HepG2 (cell line): ENCODE measurements around the gene TRIP4. TPM values are rescaled to one million over a fixed set of nuclear protein-coding genes. Genes with fewer than 3 reads are reported as not detected.

Experiments used
- ATAC-seq: fragments of 200-7000 bp; cut with Tn5 transposase; 3 replicates; pipeline ENCODE4 v1.9.1; 2020; ENCODE audit warnings: mild to moderate bottlenecking, moderate library complexity
- BruUV-seq: library from RNA; stranded (reverse); fragments of 400-500 nt; replicated peaks from 2 replicates; lab custom pipeline; 2021; lab: Mats Ljungman, UMichigan
- CTCF ChIA-PET: fragments of 300-600 bp; formaldehyde crosslinking; extraction: SDS; loops from one replicate; lab custom pipeline; 2021; ENCODE audit warnings: low total read pairs, inconsistent platforms, low intra/inter-chr PET ratio; lab: Yijun Ruan, JAX
- POLR2A ChIA-PET: fragments of 350-600 bp; sonication (Branson Sonifier 250); formaldehyde crosslinking; loops from one replicate; lab custom pipeline; 2020; ENCODE audit warnings: antibody characterized with exemption, inconsistent platforms; lab: Yijun Ruan, JAX
- DNase-seq: peaks from one replicate; pipeline ENCODE4 v3.0.0-alpha.2; 2015; ENCODE audit warnings: low spot score
- FAIRE-seq: peaks from 3 replicates; lab custom pipeline; 2011; peaks lifted over from hg19 to GRCh38; lab: Jason Lieb, UNC
- H2AFZ ChIP-seq: one replicate; pipeline ENCODE4 v1.6.1; 2011; ENCODE audit warnings: low read length, inconsistent platforms
- H3K27ac ChIP-seq: fragments of 300-600 bp; 3 replicates; pipeline ENCODE4 v1.8.0; 2011; ENCODE audit warnings: mixed run types, mild to moderate bottlenecking, mixed read lengths, low read length, inconsistent platforms; ENCODE audit not compliant: insufficient read depth; ENCODE audit errors: extremely low read length
- H3K27me3 ChIP-seq, 2 experiments: fragments of 200-600 bp in 1 of 2; 2 replicates in 1 of 2; 3 replicates in 1 of 2; pipeline versions ENCODE4 v1.6.0 to v1.8.0; 2011; ENCODE audit warnings: low read length in 2 of 2, mild to moderate bottlenecking in 2 of 2, moderate library complexity in 2 of 2, inconsistent platforms in 1 of 2; ENCODE audit not compliant: insufficient read depth in 2 of 2, control insufficient read depth in 1 of 2
- H3K36me3 ChIP-seq, 2 experiments: fragments of 200-600 bp in 1 of 2; replicated peaks in 1 of 2; 2 replicates in 1 of 2; 3 replicates in 1 of 2; pipeline versions ENCODE4 v1.5.1 to v1.8.0; 2011; ENCODE audit warnings: low read length in 2 of 2, inconsistent platforms in 1 of 2; ENCODE audit not compliant: insufficient read depth in 2 of 2, control insufficient read depth in 1 of 2
- H3K4me1 ChIP-seq: 2 replicates; pipeline ENCODE4 v1.5.1; 2012; ENCODE audit warnings: low read length, inconsistent platforms; ENCODE audit not compliant: insufficient read depth
- H3K4me2 ChIP-seq: 2 replicates; pipeline ENCODE4 v1.6.0; 2011; ENCODE audit warnings: low read depth, low read length, inconsistent platforms
- H3K4me3 ChIP-seq, 3 experiments: fragments of 200-600 bp in 1 of 3; sonication (generic), shearing (Covaris generic) in 1 of 3; replicated peaks in 1 of 3; 2 replicates each; pipeline ENCODE4 v1.5.1; 2011 to 2016; ENCODE audit warnings: low read length in 3 of 3, inconsistent platforms in 2 of 3, low read depth in 2 of 3, mild to moderate bottlenecking in 2 of 3, control low read depth in 1 of 3, mixed read lengths in 1 of 3; ENCODE audit not compliant: insufficient read depth in 1 of 3
- H3K79me2 ChIP-seq: one replicate; pipeline ENCODE4 v1.6.1; 2011; ENCODE audit warnings: low read length, inconsistent platforms; ENCODE audit not compliant: insufficient read depth
- H3K9ac ChIP-seq: 2 replicates; pipeline ENCODE4 v1.6.0; 2011; ENCODE audit warnings: mild to moderate bottlenecking, low read depth, low read length, inconsistent platforms; ENCODE audit not compliant: insufficient read depth
- H3K9me3 ChIP-seq: 2 replicates; pipeline ENCODE4 v1.5.1; 2012; ENCODE audit warnings: mild to moderate bottlenecking, low read length
- H4K20me1 ChIP-seq: 2 replicates; pipeline ENCODE4 v1.6.0; 2011; ENCODE audit warnings: inconsistent platforms, mild to moderate bottlenecking, low read length, moderate library complexity; ENCODE audit not compliant: insufficient read depth
- KDM6A ChIP-seq: IDR thresholded peaks from 2 replicates; pipeline ENCODE4 v1.6.1; 2016; ENCODE audit warnings: low read depth
- PRPF4 ChIP-seq: fragments of 200-400 bp; formaldehyde crosslinking; IDR thresholded peaks from 2 replicates; pipeline ENCODE4 v1.6.1; 2016; ENCODE audit warnings: low read length, low read depth; ENCODE audit not compliant: poor library complexity, severe bottlenecking
- TBL1XR1 ChIP-seq: fragments of 150-350 bp; IDR thresholded peaks from 2 replicates; pipeline ENCODE4 v1.6.1; 2014; ENCODE audit warnings: borderline replicate concordance, low read length; ENCODE audit not compliant: partially characterized antibody
- ZBTB49 ChIP-seq: sonication (generic); formaldehyde crosslinking; IDR thresholded peaks from 2 replicates; pipeline ENCODE4 v1.4.0; 2020; ENCODE audit warnings: missing genetic modification reagents, borderline replicate concordance
- ZNF317 ChIP-seq: sonication (generic); formaldehyde crosslinking; IDR thresholded peaks from 2 replicates; pipeline ENCODE4 v1.5.0; 2020; ENCODE audit warnings: mild to moderate bottlenecking, missing genetic modification reagents
- ZNF496 ChIP-seq: sonication (generic); formaldehyde crosslinking; IDR thresholded peaks from 2 replicates; pipeline ENCODE4 v1.8.1; 2023; ENCODE audit warnings: mild to moderate bottlenecking, moderate library complexity, missing genetic modification reagents; ENCODE audit not compliant: insufficient replicate concordance
- ZNF646 ChIP-seq: sonication (generic); formaldehyde crosslinking; IDR thresholded peaks from 2 replicates; pipeline ENCODE4 v1.9.0; 2021; ENCODE audit warnings: mild to moderate bottlenecking, missing genetic modification reagents
- WGBS: methylation state at CpG from one replicate; pipeline ENCODE4 v1.1.6; 2017; ENCODE audit warnings: low lambda C conversion rate; 5-methylcytosine and 5-hydroxymethylcytosine counted together
- in situ Hi-C: cut with HindIII; loops from 2 replicates; pipeline ENCODE4 v1.10.0; 2017; ENCODE audit warnings: low pct_unique_long_range_greater_than_20kb; ENCODE audit not compliant: extremely low pct_ligation_motif_present
- intact Hi-C: fragments of 100-400 bp; cut with micrococcal nuclease; formaldehyde crosslinking; loops from one replicate; pipeline ENCODE4 v1.10.0; 2022; ENCODE audit not compliant: unreplicated experiment
- polyA plus RNA-seq, 8 experiments: library from polyadenylated mRNA; depleted of rRNA in 3 of 8; stranded (reverse) in 7 of 8; unstranded in 1 of 8; fragments of >200 nt; fragmentation: Illumina TruSeq in 4 of 8; extraction: Trizol in 4 of 8; gene quantifications; 2 replicates each; pipeline versions ENCODE4 v1.2.1 to v1.2.3, GENCODE V29; 2011 to 2016; ENCODE audit warnings: low read depth in 4 of 8, missing spikeins in 1 of 8, mixed read lengths in 1 of 8; ENCODE audit not compliant: insufficient read depth in 1 of 8
- total RNA-seq, 5 experiments: library from RNA; depleted of rRNA; stranded (reverse); fragments of >200 nt; fragmentation: Illumina TruSeq; extraction: Trizol; gene quantifications; 2 replicates each; pipeline ENCODE4 v1.2.3, GENCODE V29; 2016; ENCODE audit warnings: low read depth in 1 of 5

TRIP4 gene
- total and polyA plus RNA-seq, 2 of the 13 experiments (the other 11 are each of a cell fraction or from before 2014, with no cell fraction given): 7.1 to 11.8 TPM

- Histone ChIP-seq H3K4me2 (no peak overlapping the region), H3K9me3 (no peaks in the 10 kb centered on the region), H2AFZ (no peak overlapping the region), H3K79me2 (no peaks in the 10 kb centered on the region), H3K4me3 (no peak overlapping the region), H4K20me1 (no peaks in the 10 kb centered on the region), H3K36me3 (peaks cover 4 to 16% of the 10 kb centered on the region in 2 experiments; a peak in 3 of 5 replicates), H3K4me1 (no peaks in the 10 kb centered on the region), H3K27ac (no peak overlapping the region), H3K27me3 (no peaks in the 10 kb centered on the region), H3K9ac (no peak overlapping the region)
- TF ChIP-seq ZNF317 (CRISPR knock-in tag) (no peak), KDM6A (CRISPR knock-in tag) (no peak), TBL1XR1 (no peak)
- peak; percentile 10 for DNase-seq
- BruUV-seq: no TSS peak
- WGBS: 88% methylated on average over 3 of the region's 3 CpGs
- no peak for FAIRE-seq
- intact Hi-C loops: no loop called here
- ChIA-PET POLR2A (interaction anchor here (0.7 kb wide), 1 partner anchor 229 kb away, joined by 4 read pairs; no protein-coding TSS in a partner anchor), CTCF (no interaction called here)
- in situ Hi-C loops: no loop called here
- no peak for ATAC-seq
Observed at GRCh38 chr15:64443747-64444621, 56.3 kb downstream of the TRIP4 start.

- H3K27me3 ChIP-seq: no peaks in the 10 kb centered on the region
- no peaks in the 10 kb centered on the region for H3K79me2 ChIP-seq
- H3K9me3 ChIP-seq: no peaks in the 10 kb centered on the region
- H3K27ac ChIP-seq: no peak overlapping the region
- ATAC-seq (no peak), FAIRE-seq (no peak), DNase-seq (no peak)
- intact Hi-C loops: no loop called here
- POLR2A ChIA-PET: interaction anchor here (0.7 kb wide), 1 partner anchor 228 kb away, joined by 4 read pairs; no protein-coding TSS in a partner anchor
- no peak overlapping the region for H2AFZ ChIP-seq
- no peak overlapping the region for H3K9ac ChIP-seq
- no peak overlapping the region for H3K4me3 ChIP-seq
- H4K20me1 ChIP-seq: no peaks in the 10 kb centered on the region
- in situ Hi-C loops: no loop called here
- peaks cover 2 to 19% of the 10 kb centered on the region in 2 experiments; a peak in 3 of 5 replicates for H3K36me3 ChIP-seq
- H3K4me1 ChIP-seq: no peaks in the 10 kb centered on the region
- no TSS peak for BruUV-seq
- CTCF ChIA-PET: no interaction called here
- H3K4me2 ChIP-seq: no peak overlapping the region
- no peak for TF ChIP-seq PRPF4
- TF ChIP-seq ZNF496: no peak
- no peak for TF ChIP-seq ZNF646 (CRISPR knock-in tag)
- TF ChIP-seq ZBTB49 (CRISPR knock-in tag): no peak
Observed at GRCh38 chr15:64444836-64445235, 57.2 kb downstream of the TRIP4 start.
